CD4-positive, alpha-beta T cell (primary cell): ENCODE measurements around the gene ALK. TPM values are rescaled to one million over a fixed set of nuclear protein-coding genes. Genes with fewer than 3 reads are reported as not detected.

ENCODE experiments used
- ATAC-seq: fragments of 200-7000 bp; cut with Tn5 transposase; one replicate; pipeline ENCODE4 v1.10.0; 2022; ENCODE audit warnings: mild to moderate bottlenecking; ENCODE audit not compliant: poor library complexity
- CTCF ChIA-PET: fragments of 350-600 bp; sonication (Branson Sonifier 250); formaldehyde crosslinking; loops from one replicate; lab custom pipeline; 2021; ENCODE audit warnings: antibody characterized with exemption, inconsistent platforms; lab: Charles Lee
- POLR2A ChIA-PET: fragments of 350-600 bp; sonication (Branson Sonifier 250); formaldehyde crosslinking; loops from one replicate; lab custom pipeline; 2021; ENCODE audit warnings: antibody characterized with exemption, inconsistent platforms; lab: Charles Lee
- DNase-seq, 14 experiments: peaks; one replicate each; pipeline ENCODE4 v3.0.0-alpha.2; 2013 to 2020; ENCODE audit warnings: mixed read lengths in 2 of 14
- H3K27ac ChIP-seq, 2 donors: one replicate each; pipeline versions ENCODE4 v1.5.1 to v1.7.0; 2013; ENCODE audit warnings: low read length in 2 of 2, low read depth in 1 of 2, mild to moderate bottlenecking in 1 of 2
- H3K27me3 ChIP-seq, 2 experiments: 1 replicate in 1 of 2; 2 replicates in 1 of 2; pipeline versions ENCODE4 v1.6.1 to v1.7.0; 2013; ENCODE audit warnings: low read length in 2 of 2, control low read depth in 1 of 2, mild to moderate bottlenecking in 1 of 2, moderate library complexity in 1 of 2; ENCODE audit not compliant: insufficient read depth in 2 of 2, control insufficient read depth in 1 of 2
- H3K36me3 ChIP-seq: one replicate; pipeline ENCODE4 v1.6.1; 2013; ENCODE audit warnings: low read length, control low read depth; ENCODE audit not compliant: insufficient read depth
- H3K4me1 ChIP-seq: one replicate; pipeline ENCODE4 v1.6.1; 2013; ENCODE audit warnings: low read length, control low read depth; ENCODE audit not compliant: insufficient read depth
- H3K4me3 ChIP-seq: one replicate; pipeline ENCODE4 v1.5.1; 2013; ENCODE audit warnings: mild to moderate bottlenecking, low read length, moderate library complexity
- H3K9me3 ChIP-seq, 2 experiments: 1 replicate in 1 of 2; 2 replicates in 1 of 2; pipeline versions ENCODE4 v1.6.1 to v1.7.0; 2013; ENCODE audit warnings: low read length in 2 of 2, mild to moderate bottlenecking in 2 of 2, control low read depth in 1 of 2, moderate library complexity in 1 of 2; ENCODE audit not compliant: control insufficient read depth in 1 of 2, insufficient read depth in 1 of 2
- H3K27ac Mint-ChIP-seq: one replicate; pipeline ENCODE4 v1.8.0; 2020; ENCODE audit warnings: mixed read lengths
- H3K27me3 Mint-ChIP-seq: one replicate; pipeline ENCODE4 v1.8.0; 2021; ENCODE audit warnings: mixed read lengths
- H3K36me3 Mint-ChIP-seq: one replicate; pipeline ENCODE4 v1.8.0; 2021; ENCODE audit warnings: low read depth, mixed read lengths
- H3K4me1 Mint-ChIP-seq: one replicate; pipeline ENCODE4 v1.8.0; 2021; ENCODE audit warnings: low read depth, mixed read lengths
- H3K4me3 Mint-ChIP-seq: one replicate; pipeline ENCODE4 v1.8.0; 2020; ENCODE audit warnings: mild to moderate bottlenecking, mixed read lengths
- H3K9me3 Mint-ChIP-seq: one replicate; pipeline ENCODE4 v1.8.0; 2020; ENCODE audit warnings: mixed read lengths
- intact Hi-C, 2 experiments: fragments of 100-400 bp; cut with DNase I in 1 of 2; cut with micrococcal nuclease in 1 of 2; formaldehyde crosslinking; loops; one replicate each; pipeline versions ENCODE4 v1.15.1 to v1.9.0; 2023 to 2025; cut with DNase I, micrococcal nuclease
- total RNA-seq, 174 experiments: library from RNA in 2 of 174; stranded (reverse) in 2 of 174; gene quantifications; one replicate each; pipeline ENCODE4 v1.2.3 and lab custom pipeline; 2021 to 2026
- TF ChIP-seq, protein P1 (sequence below): fragments of 200-600 bp; IDR thresholded peaks from one replicate; pipeline ENCODE4 v1.8.0; 2022; ENCODE audit warnings: antibody characterized with exemption, mild to moderate bottlenecking

The ALK gene
- total RNA-seq, 2 experiments from 2014 or later = not detected

GRCh38 chr2:29698216-29698615, 223.2 kb downstream of the ALK start:
- intact Hi-C loops = no loop called here
- CTCF ChIA-PET = no interaction called here

GRCh38 chr2:29697715-29698114, 223.7 kb downstream of the ALK start:
- Mint-ChIP-seq H3K27me3 (peaks cover 13% of the 10 kb centered on the region), H3K9me3 (no peaks in the 10 kb centered on the region), H3K4me1 (no peaks in the 10 kb centered on the region), H3K4me3 (no peak overlapping the region), H3K36me3 (no peaks in the 10 kb centered on the region), H3K27ac (no peak overlapping the region)
- Histone ChIP-seq H3K36me3 (no peaks in the 10 kb centered on the region), H3K4me1 (no peaks in the 10 kb centered on the region), H3K9me3 (no peaks in the 10 kb centered on the region), H3K27ac (no peak overlapping the region), H3K4me3 (no peak overlapping the region), H3K27me3 (no peaks in the 10 kb centered on the region)
- TF ChIP-seq, protein P1, sequence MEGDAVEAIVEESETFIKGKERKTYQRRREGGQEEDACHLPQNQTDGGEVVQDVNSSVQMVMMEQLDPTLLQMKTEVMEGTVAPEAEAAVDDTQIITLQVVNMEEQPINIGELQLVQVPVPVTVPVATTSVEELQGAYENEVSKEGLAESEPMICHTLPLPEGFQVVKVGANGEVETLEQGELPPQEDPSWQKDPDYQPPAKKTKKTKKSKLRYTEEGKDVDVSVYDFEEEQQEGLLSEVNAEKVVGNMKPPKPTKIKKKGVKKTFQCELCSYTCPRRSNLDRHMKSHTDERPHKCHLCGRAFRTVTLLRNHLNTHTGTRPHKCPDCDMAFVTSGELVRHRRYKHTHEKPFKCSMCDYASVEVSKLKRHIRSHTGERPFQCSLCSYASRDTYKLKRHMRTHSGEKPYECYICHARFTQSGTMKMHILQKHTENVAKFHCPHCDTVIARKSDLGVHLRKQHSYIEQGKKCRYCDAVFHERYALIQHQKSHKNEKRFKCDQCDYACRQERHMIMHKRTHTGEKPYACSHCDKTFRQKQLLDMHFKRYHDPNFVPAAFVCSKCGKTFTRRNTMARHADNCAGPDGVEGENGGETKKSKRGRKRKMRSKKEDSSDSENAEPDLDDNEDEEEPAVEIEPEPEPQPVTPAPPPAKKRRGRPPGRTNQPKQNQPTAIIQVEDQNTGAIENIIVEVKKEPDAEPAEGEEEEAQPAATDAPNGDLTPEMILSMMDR = no peak
- ChIA-PET POLR2A (no interaction called here), CTCF (no interaction called here)
- ATAC-seq (no peak), DNase-seq (no peak)
- intact Hi-C loops = no loop called here

More at GRCh38 chr2:29698216-29698615, 223.2 kb downstream of the ALK start:
- Mint-ChIP-seq H3K4me1 (no peaks in the 10 kb centered on the region), H3K36me3 (no peaks in the 10 kb centered on the region), H3K27me3 (peaks cover 9% of the 10 kb centered on the region), H3K27ac (no peak overlapping the region), H3K9me3 (no peaks in the 10 kb centered on the region), H3K4me3 (no peak overlapping the region)
- no peak overlapping the region for H3K4me3 ChIP-seq
- no peaks in the 10 kb centered on the region for H3K36me3 ChIP-seq
- H3K27me3 ChIP-seq = no peaks in the 10 kb centered on the region
- POLR2A ChIA-PET = no interaction called here
- DNase-seq (no peak), ATAC-seq (no peak)
- no peaks in the 10 kb centered on the region for H3K9me3 ChIP-seq
- H3K27ac ChIP-seq = no peak overlapping the region
- H3K4me1 ChIP-seq = no peaks in the 10 kb centered on the region
- TF ChIP-seq, protein P1 = no peak

DNA sequence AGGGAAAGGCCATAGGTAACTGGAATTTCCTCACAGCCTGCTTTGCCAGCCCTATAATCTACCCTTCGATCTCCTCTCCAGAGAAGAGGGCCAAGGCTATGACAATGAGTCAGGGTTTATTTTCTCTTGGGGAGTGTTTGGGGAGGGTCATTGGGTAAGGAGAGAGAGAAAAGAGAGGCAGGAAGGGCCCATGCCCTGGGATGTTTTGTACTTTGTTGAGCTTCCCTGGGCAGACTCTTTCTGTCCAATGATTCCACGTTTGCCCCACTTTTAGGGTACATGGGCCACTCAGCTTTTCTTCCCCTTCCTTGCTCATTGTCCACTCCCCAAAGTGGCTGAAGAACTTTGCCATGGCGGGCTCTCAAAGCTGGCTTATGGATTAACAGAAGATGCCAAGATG, 224.2 kb downstream of the ALK start:
- intact Hi-C loops = no loop called here
- no peak overlapping the region for H3K27ac ChIP-seq
- no peak for ATAC-seq
- ChIA-PET POLR2A (interaction anchor here (0.7 kb wide), 1 partner anchor 218 kb away, joined by 3 read pairs; no protein-coding TSS in a partner anchor), CTCF (no interaction called here)
- Mint-ChIP-seq H3K4me1 (no peaks in the 10 kb centered on the region), H3K27ac (no peak overlapping the region), H3K36me3 (no peaks in the 10 kb centered on the region), H3K9me3 (no peaks in the 10 kb centered on the region), H3K4me3 (no peak overlapping the region), H3K27me3 (peaks cover 19% of the 10 kb centered on the region)
- no peaks in the 10 kb centered on the region for H3K36me3 ChIP-seq
- no peak for DNase-seq
- H3K4me1 ChIP-seq = no peaks in the 10 kb centered on the region
- H3K27me3 ChIP-seq = no peaks in the 10 kb centered on the region
- no peaks in the 10 kb centered on the region for H3K9me3 ChIP-seq
- TF ChIP-seq, protein P1 = no peak
- H3K4me3 ChIP-seq = no peak overlapping the region
